Measurements from ENCODE around the gene TBC1D21. TPM values are rescaled to one million over a fixed set of nuclear protein-coding genes. Genes with fewer than 3 reads are reported as not detected.

The TBC1D21 gene
- total RNA-seq, 4 donors from 2014 or later, result not detected

- no peaks in the 10 kb centered on the region for H3K36me3 ChIP-seq
- H3K9me3 ChIP-seq, result no peaks in the 10 kb centered on the region
- no peak for DNase-seq
- peaks cover 0 to 48% (median 0%) of the 10 kb centered on the region in 4 donors for H3K27me3 ChIP-seq
- H3K4me1 ChIP-seq, result no peaks in the 10 kb centered on the region
- intact Hi-C loops (cut with DNase I), result no loop called here
- no peak overlapping the region for H3K27ac ChIP-seq
- 0 to 18% methylated on average over 2 to 3 of the region's 4 CpGs for WGBS, 2 donors
- no peak overlapping the region for H3K4me3 ChIP-seq
- TF ChIP-seq CTCF (IDR thresholded peaks at IDR 0.05) (no peak), POLR2A (IDR thresholded peaks at IDR 0.05) (no peak)
Observed at GRCh38 chr15:73851689-73852088, 21.7 kb upstream of the TBC1D21 start.

- no peak for TF ChIP-seq CTCF (IDR thresholded peaks at IDR 0.05)
- no peak for TF ChIP-seq POLR2A (IDR thresholded peaks at IDR 0.05)
- Histone ChIP-seq H3K4me1 (no peaks in the 10 kb centered on the region), H3K27me3 (peaks cover 0 to 56% (median 0%) of the 10 kb centered on the region in 4 donors), H3K9me3 (no peaks in the 10 kb centered on the region), H3K27ac (no peak overlapping the region), H3K4me3 (no peak overlapping the region), H3K36me3 (no peaks in the 10 kb centered on the region)
- no peak for DNase-seq
- WGBS, 2 donors, result 73 to 76% methylated on average over 4 to 5 of the region's 5 CpGs
- intact Hi-C loops (cut with DNase I), result no loop called here
Observed at GRCh38 chr15:73852507-73852906, 20.9 kb upstream of the TBC1D21 start.

GRCh38 chr15:73854265-73854664, 19.1 kb upstream of the TBC1D21 start:
- intact Hi-C loops (cut with DNase I), result no loop called here
- no peaks in the 10 kb centered on the region for H3K36me3 ChIP-seq
- H3K4me3 ChIP-seq, result no peak overlapping the region
- H3K27ac ChIP-seq, result no peak overlapping the region
- WGBS, 2 donors, result 50 to 68% methylated on average over 4 of the region's 4 CpGs
- peaks cover 0 to 71% (median 0%) of the 10 kb centered on the region in 4 donors for H3K27me3 ChIP-seq
- DNase-seq, result no peak
- TF ChIP-seq POLR2A (IDR thresholded peaks at IDR 0.05) (no peak), CTCF (IDR thresholded peaks at IDR 0.05) (no peak)
- H3K4me1 ChIP-seq, result no peaks in the 10 kb centered on the region
- H3K9me3 ChIP-seq, result no peaks in the 10 kb centered on the region

- peaks cover 0 to 83% (median 0%) of the 10 kb centered on the region in 4 donors for H3K27me3 ChIP-seq
- H3K27ac ChIP-seq, result no peak overlapping the region
- H3K4me1 ChIP-seq, result no peaks in the 10 kb centered on the region
- no peaks in the 10 kb centered on the region for H3K9me3 ChIP-seq
- WGBS, 2 donors, result 19 to 30% methylated on average over 8 to 10 of the region's 14 CpGs
- TF ChIP-seq POLR2A (IDR thresholded peaks at IDR 0.05), result no peak
- TF ChIP-seq CTCF (IDR thresholded peaks at IDR 0.05), result no peak
- intact Hi-C loops (cut with DNase I), result no loop called here
- DNase-seq, result no peak
- H3K4me3 ChIP-seq, result no peak overlapping the region
- no peaks in the 10 kb centered on the region for H3K36me3 ChIP-seq
Observed at GRCh38 chr15:73856458-73857192, 16.7 kb upstream of the TBC1D21 start.

- 39 to 41% methylated on average over 6 of the region's 7 CpGs for WGBS, 2 donors
- peaks cover 0 to 81% (median 0%) of the 10 kb centered on the region in 4 donors for H3K27me3 ChIP-seq
- intact Hi-C loops (cut with DNase I), result no loop called here
Observed at GRCh38 chr15:73857193-73857920, 16.0 kb upstream of the TBC1D21 start.

More at GRCh38 chr15:73857193-73857920, 16.0 kb upstream of the TBC1D21 start:
- H3K4me3 ChIP-seq, result no peak overlapping the region
- no peak for DNase-seq
- H3K27ac ChIP-seq, result no peak overlapping the region
- no peak for TF ChIP-seq POLR2A (IDR thresholded peaks at IDR 0.05)
- no peak for TF ChIP-seq CTCF (IDR thresholded peaks at IDR 0.05)
- no peaks in the 10 kb centered on the region for H3K36me3 ChIP-seq
- no peaks in the 10 kb centered on the region for H3K4me1 ChIP-seq
- H3K9me3 ChIP-seq, result no peaks in the 10 kb centered on the region
